ENCODE results near the gene MCC.

- TF ChIP-seq POLR2AphosphoS5 (IDR thresholded peaks at IDR 0.05) (no peak), POLR2A (IDR thresholded peaks at IDR 0.05) (no peak)
- TF ChIP-seq, protein P1, sequence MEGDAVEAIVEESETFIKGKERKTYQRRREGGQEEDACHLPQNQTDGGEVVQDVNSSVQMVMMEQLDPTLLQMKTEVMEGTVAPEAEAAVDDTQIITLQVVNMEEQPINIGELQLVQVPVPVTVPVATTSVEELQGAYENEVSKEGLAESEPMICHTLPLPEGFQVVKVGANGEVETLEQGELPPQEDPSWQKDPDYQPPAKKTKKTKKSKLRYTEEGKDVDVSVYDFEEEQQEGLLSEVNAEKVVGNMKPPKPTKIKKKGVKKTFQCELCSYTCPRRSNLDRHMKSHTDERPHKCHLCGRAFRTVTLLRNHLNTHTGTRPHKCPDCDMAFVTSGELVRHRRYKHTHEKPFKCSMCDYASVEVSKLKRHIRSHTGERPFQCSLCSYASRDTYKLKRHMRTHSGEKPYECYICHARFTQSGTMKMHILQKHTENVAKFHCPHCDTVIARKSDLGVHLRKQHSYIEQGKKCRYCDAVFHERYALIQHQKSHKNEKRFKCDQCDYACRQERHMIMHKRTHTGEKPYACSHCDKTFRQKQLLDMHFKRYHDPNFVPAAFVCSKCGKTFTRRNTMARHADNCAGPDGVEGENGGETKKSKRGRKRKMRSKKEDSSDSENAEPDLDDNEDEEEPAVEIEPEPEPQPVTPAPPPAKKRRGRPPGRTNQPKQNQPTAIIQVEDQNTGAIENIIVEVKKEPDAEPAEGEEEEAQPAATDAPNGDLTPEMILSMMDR (IDR thresholded peaks at IDR 0.05), result no peak
Observed at GRCh38 chr5:113213551-113214425, 274.5 kb downstream of the MCC start.

All from breast epithelium (tissue), 3 donors.